Sciatic nerve (tissue), 2 donors: ENCODE measurements around the gene ELMO1. TPM values are rescaled to one million over a fixed set of nuclear protein-coding genes. Genes with fewer than 3 reads are reported as not detected.

Source experiments
- ATAC-seq: fragments of 200-7000 bp; cut with Tn5 transposase; one replicate; pipeline ENCODE4 v1.9.1; 2020; ENCODE audit warnings: mild to moderate bottlenecking, moderate library complexity
- DNase-seq: peaks from one replicate; pipeline ENCODE4 v3.0.0-alpha.2; 2020; ENCODE audit warnings: low spot score
- intact Hi-C: fragments of 100-400 bp; cut with DNase I; formaldehyde crosslinking; loops from one replicate; pipeline ENCODE4 v1.14.2; 2022
- total RNA-seq: library from RNA; stranded (reverse); fragmentation: NEBNext Ultra II Directional; extraction: Animal tissue kit (Norgen Biotek cat#: 25700); gene quantifications from one replicate; pipeline ENCODE4 v1.2.1, GENCODE V29; 2021
- donor health status: DM: no; HTN: no; CAD: no.
- donor health status: DM: no; HTN: no; CAD: no.

Gene ELMO1
- total RNA-seq, 1 donor from 2014 or later: 151 TPM

- intact Hi-C loops: loop anchor here (10.0 kb wide), 1 partner anchor 712 kb away; no protein-coding TSS in a partner anchor
- ATAC-seq (no peak), DNase-seq (no peak)
Observed at GRCh38 chr7:37196676-37197075, 252.0 kb downstream of the ELMO1 start.

- no peak for DNase-seq
- intact Hi-C loops: loop anchor here (10.0 kb wide), 1 partner anchor 711 kb away; no protein-coding TSS in a partner anchor
- ATAC-seq: no peak
Observed at GRCh38 chr7:37195388-37195787, 253.3 kb downstream of the ELMO1 start.

- no peak for ATAC-seq
- intact Hi-C loops: loop anchor here (10.0 kb wide), 1 partner anchor 710 kb away; no protein-coding TSS in a partner anchor
- DNase-seq: no peak
Observed at GRCh38 chr7:37194943-37195342, 253.7 kb downstream of the ELMO1 start.

GRCh38 chr7:37193775-37194135 is 254.9 kb downstream of the ELMO1 start:
- ATAC-seq (no peak), DNase-seq (no peak)
- intact Hi-C loops: loop anchor here (10.0 kb wide), 1 partner anchor 709 kb away; no protein-coding TSS in a partner anchor

- intact Hi-C loops: loop anchor here (10.0 kb wide), 1 partner anchor 708 kb away; no protein-coding TSS in a partner anchor
- no peak for DNase-seq
- ATAC-seq: no peak
Observed at GRCh38 chr7:37193087-37193774, 255.4 kb downstream of the ELMO1 start.

GRCh38 chr7:37191797-37192196 is 256.9 kb downstream of the ELMO1 start:
- intact Hi-C loops: loop anchor here (10.0 kb wide), 1 partner anchor 707 kb away; no protein-coding TSS in a partner anchor
- ATAC-seq (no peak), DNase-seq (no peak)

- intact Hi-C loops: no loop called here
- no peak for DNase-seq
- no peak for ATAC-seq
Observed at GRCh38 chr7:37187179-37187578, 261.5 kb downstream of the ELMO1 start.

- ATAC-seq (no peak), DNase-seq (no peak)
- intact Hi-C loops: no loop called here
Observed at GRCh38 chr7:37186753-37187152, 261.9 kb downstream of the ELMO1 start.

- ATAC-seq (peak; percentile 18), DNase-seq (no peak)
- intact Hi-C loops: no loop called here
Observed at GRCh38 chr7:37181550-37181932, 267.1 kb downstream of the ELMO1 start.

- intact Hi-C loops: no loop called here
- peak; percentile 25 for ATAC-seq
- DNase-seq: no peak
Observed at GRCh38 chr7:37180828-37181549, 267.7 kb downstream of the ELMO1 start.

- DNase-seq: no peak
- intact Hi-C loops: no loop called here
- no peak for ATAC-seq
Observed at GRCh38 chr7:37176079-37176478, 272.6 kb downstream of the ELMO1 start.

GRCh38 chr7:37174460-37174859 is 274.2 kb downstream of the ELMO1 start:
- intact Hi-C loops: no loop called here
- DNase-seq (no peak), ATAC-seq (no peak)

GRCh38 chr7:37173670-37174069 is 275.0 kb downstream of the ELMO1 start:
- no peak for ATAC-seq
- no peak for DNase-seq
- intact Hi-C loops: no loop called here

GRCh38 chr7:37162106-37162505 is 286.6 kb downstream of the ELMO1 start:
- DNase-seq (no peak), ATAC-seq (no peak)
- intact Hi-C loops: no loop called here

GRCh38 chr7:37160656-37161055 is 288.0 kb downstream of the ELMO1 start:
- intact Hi-C loops: no loop called here

GRCh38 chr7:37153376-37153775 is 295.3 kb downstream of the ELMO1 start:
- no peak for DNase-seq
- intact Hi-C loops: no loop called here
- no peak for ATAC-seq

More at GRCh38 chr7:37160656-37161055, 288.0 kb downstream of the ELMO1 start:
- ATAC-seq (no peak), DNase-seq (no peak)

GRCh38 chr7:37151741-37152413 is 296.8 kb downstream of the ELMO1 start:
- no peak for ATAC-seq
- intact Hi-C loops: no loop called here
- DNase-seq: no peak

GRCh38 chr7:37150856-37151255 is 297.8 kb downstream of the ELMO1 start:
- intact Hi-C loops: no loop called here
- ATAC-seq: no peak
- no peak for DNase-seq

GRCh38 chr7:37150180-37150579 is 298.5 kb downstream of the ELMO1 start:
- DNase-seq: no peak
- intact Hi-C loops: no loop called here
- ATAC-seq: no peak

GRCh38 chr7:37149773-37150124 is 298.9 kb downstream of the ELMO1 start:
- intact Hi-C loops: no loop called here
- ATAC-seq (no peak), DNase-seq (no peak)
